Ovary (tissue), 3 donors: ENCODE data around the gene ANTXRL.
"Not testable (repeated sequence)": the region's sequence is repeated elsewhere in the genome, so short reads cannot be mapped to it uniquely, and the experiment has no call there.

Source experiments
- EP300 ChIP-seq: sonication (generic); formaldehyde crosslinking; IDR thresholded peaks from one replicate; pipeline ENCODE4 v1.6.1; 2017; ENCODE audit warnings: antibody characterized with exemption
- POLR2A ChIP-seq: fragments of 450-650 bp; IDR thresholded peaks from one replicate; pipeline ENCODE4 v1.6.1; 2017; ENCODE audit warnings: antibody characterized with exemption, mild to moderate bottlenecking, moderate library complexity
- TF ChIP-seq, protein P1 (sequence below), 3 donors: fragments of 450-650 bp in 2 of 3; fragments of 200-600 bp in 1 of 3; IDR thresholded peaks; one replicate each; pipeline versions ENCODE4 v1.5.1 to v1.8.0; 2016 to 2022; ENCODE audit warnings: antibody characterized with exemption in 3 of 3, mild to moderate bottlenecking in 1 of 3
- donor health status: DM: no; HTN: no; CAD: no.

GRCh38 chr10:46249617-46250344, 37.0 kb upstream of the ANTXRL start:
- TF ChIP-seq, protein P1, sequence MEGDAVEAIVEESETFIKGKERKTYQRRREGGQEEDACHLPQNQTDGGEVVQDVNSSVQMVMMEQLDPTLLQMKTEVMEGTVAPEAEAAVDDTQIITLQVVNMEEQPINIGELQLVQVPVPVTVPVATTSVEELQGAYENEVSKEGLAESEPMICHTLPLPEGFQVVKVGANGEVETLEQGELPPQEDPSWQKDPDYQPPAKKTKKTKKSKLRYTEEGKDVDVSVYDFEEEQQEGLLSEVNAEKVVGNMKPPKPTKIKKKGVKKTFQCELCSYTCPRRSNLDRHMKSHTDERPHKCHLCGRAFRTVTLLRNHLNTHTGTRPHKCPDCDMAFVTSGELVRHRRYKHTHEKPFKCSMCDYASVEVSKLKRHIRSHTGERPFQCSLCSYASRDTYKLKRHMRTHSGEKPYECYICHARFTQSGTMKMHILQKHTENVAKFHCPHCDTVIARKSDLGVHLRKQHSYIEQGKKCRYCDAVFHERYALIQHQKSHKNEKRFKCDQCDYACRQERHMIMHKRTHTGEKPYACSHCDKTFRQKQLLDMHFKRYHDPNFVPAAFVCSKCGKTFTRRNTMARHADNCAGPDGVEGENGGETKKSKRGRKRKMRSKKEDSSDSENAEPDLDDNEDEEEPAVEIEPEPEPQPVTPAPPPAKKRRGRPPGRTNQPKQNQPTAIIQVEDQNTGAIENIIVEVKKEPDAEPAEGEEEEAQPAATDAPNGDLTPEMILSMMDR (IDR thresholded peaks at IDR 0.05): not testable (repeated sequence)
- not testable (repeated sequence) for TF ChIP-seq POLR2A, EP300
